HepG2 (cell line): ENCODE results near the gene SEMA5B. TPM values are rescaled to one million over a fixed set of nuclear protein-coding genes. Genes with fewer than 3 reads are reported as not detected.

Experiments used
- ATF4 ChIP-seq, 2 experiments: fragments of 450-650 bp in 1 of 2; sonication (generic) in 1 of 2; formaldehyde crosslinking; IDR thresholded peaks; 2 replicates each; pipeline versions ENCODE4 v1.5.0 to v1.8.0; 2020 to 2022; ENCODE audit warnings: mild to moderate bottlenecking in 1 of 2, missing genetic modification reagents in 1 of 2
- EHMT2 ChIP-seq: fragments of 200-600 bp; sonication (generic); IDR thresholded peaks from 2 replicates; pipeline ENCODE4 v1.7.0; 2017; ENCODE audit warnings: antibody characterized with exemption, low read depth, low read length, borderline replicate concordance
- GFI1 ChIP-seq: sonication (generic); formaldehyde crosslinking; IDR thresholded peaks from 2 replicates; pipeline ENCODE4 v1.5.0; 2020; ENCODE audit warnings: missing genetic modification reagents, mild to moderate bottlenecking, borderline replicate concordance
- GPBP1L1 ChIP-seq: sonication (generic); formaldehyde crosslinking; IDR thresholded peaks from 2 replicates; pipeline ENCODE4 v1.5.0; 2020; ENCODE audit warnings: mild to moderate bottlenecking, missing genetic modification reagents
- KAT7 ChIP-seq: IDR thresholded peaks from 2 replicates; pipeline ENCODE4 v1.6.1; 2018; ENCODE audit warnings: borderline replicate concordance, missing compliant biosample characterization
- KMT2A ChIP-seq: sonication (generic); formaldehyde crosslinking; IDR thresholded peaks from 2 replicates; pipeline ENCODE4 v1.4.0; 2020; ENCODE audit warnings: missing genetic modification reagents
- MEIS1 ChIP-seq: sonication (generic); formaldehyde crosslinking; IDR thresholded peaks from 2 replicates; pipeline ENCODE4 v1.9.0; 2021; ENCODE audit warnings: mild to moderate bottlenecking, missing genetic modification reagents, moderate library complexity, borderline replicate concordance
- MXD4 ChIP-seq: IDR thresholded peaks from 2 replicates; pipeline ENCODE4 v1.6.1; 2016; ENCODE audit warnings: mild to moderate bottlenecking, missing biosample characterization, missing genetic modification reagents
- POLR2A ChIP-seq, 2 experiments: IDR thresholded peaks; 2 replicates each; pipeline ENCODE4 v1.6.1; 2011; ENCODE audit warnings: low read depth in 2 of 2, low read length in 2 of 2, mild to moderate bottlenecking in 1 of 2, moderate library complexity in 1 of 2; ENCODE audit not compliant: insufficient read depth in 1 of 2
- PRDM10 ChIP-seq: sonication (generic); formaldehyde crosslinking; IDR thresholded peaks from 2 replicates; pipeline ENCODE4 v1.4.0; 2020; ENCODE audit warnings: low read depth, missing genetic modification reagents
- REPIN1 ChIP-seq: sonication (generic); formaldehyde crosslinking; IDR thresholded peaks from 2 replicates; pipeline ENCODE4 v1.8.0; 2022; ENCODE audit warnings: missing genetic modification reagents, low read depth, mild to moderate bottlenecking, borderline replicate concordance
- SKI ChIP-seq: fragments of 450-650 bp; IDR thresholded peaks from one replicate; pipeline ENCODE4 v1.6.1; 2018; ENCODE audit warnings: mild to moderate bottlenecking; ENCODE audit not compliant: partially characterized antibody
- SNAI1 ChIP-seq: sonication (generic); formaldehyde crosslinking; IDR thresholded peaks from 2 replicates; pipeline ENCODE4 v1.5.0; 2020; ENCODE audit warnings: mild to moderate bottlenecking, missing genetic modification reagents, borderline replicate concordance
- TBX2 ChIP-seq: sonication (generic); formaldehyde crosslinking; IDR thresholded peaks from 2 replicates; pipeline ENCODE4 v1.5.0; 2020; ENCODE audit warnings: missing genetic modification reagents, mild to moderate bottlenecking, borderline replicate concordance
- TOE1 ChIP-seq: sonication (generic); formaldehyde crosslinking; IDR thresholded peaks from 2 replicates; pipeline ENCODE4 v1.4.0; 2020; ENCODE audit warnings: mild to moderate bottlenecking, missing genetic modification reagents
- TRIM24 ChIP-seq: sonication (generic); formaldehyde crosslinking; IDR thresholded peaks from 2 replicates; pipeline ENCODE4 v1.8.0; 2022; ENCODE audit warnings: mild to moderate bottlenecking, missing genetic modification reagents
- ZNF879 ChIP-seq: sonication (generic); formaldehyde crosslinking; IDR thresholded peaks from 2 replicates; pipeline ENCODE4 v1.8.1; 2023; ENCODE audit warnings: missing genetic modification reagents
- polyA plus RNA-seq, 8 experiments: library from polyadenylated mRNA; depleted of rRNA in 3 of 8; stranded (reverse) in 7 of 8; unstranded in 1 of 8; fragments of >200 nt; fragmentation: Illumina TruSeq in 4 of 8; extraction: Trizol in 4 of 8; gene quantifications; 2 replicates each; pipeline versions ENCODE4 v1.2.1 to v1.2.3, GENCODE V29; 2011 to 2016; ENCODE audit warnings: low read depth in 4 of 8, missing spikeins in 1 of 8, mixed read lengths in 1 of 8; ENCODE audit not compliant: insufficient read depth in 1 of 8
- total RNA-seq, 5 experiments: library from RNA; depleted of rRNA; stranded (reverse); fragments of >200 nt; fragmentation: Illumina TruSeq; extraction: Trizol; gene quantifications; 2 replicates each; pipeline ENCODE4 v1.2.3, GENCODE V29; 2016; ENCODE audit warnings: low read depth in 1 of 5

Gene SEMA5B
- total and polyA plus RNA-seq, 2 of the 13 experiments (the other 11 are each of a cell fraction or from before 2014, with no cell fraction given), result not detected

DNA sequence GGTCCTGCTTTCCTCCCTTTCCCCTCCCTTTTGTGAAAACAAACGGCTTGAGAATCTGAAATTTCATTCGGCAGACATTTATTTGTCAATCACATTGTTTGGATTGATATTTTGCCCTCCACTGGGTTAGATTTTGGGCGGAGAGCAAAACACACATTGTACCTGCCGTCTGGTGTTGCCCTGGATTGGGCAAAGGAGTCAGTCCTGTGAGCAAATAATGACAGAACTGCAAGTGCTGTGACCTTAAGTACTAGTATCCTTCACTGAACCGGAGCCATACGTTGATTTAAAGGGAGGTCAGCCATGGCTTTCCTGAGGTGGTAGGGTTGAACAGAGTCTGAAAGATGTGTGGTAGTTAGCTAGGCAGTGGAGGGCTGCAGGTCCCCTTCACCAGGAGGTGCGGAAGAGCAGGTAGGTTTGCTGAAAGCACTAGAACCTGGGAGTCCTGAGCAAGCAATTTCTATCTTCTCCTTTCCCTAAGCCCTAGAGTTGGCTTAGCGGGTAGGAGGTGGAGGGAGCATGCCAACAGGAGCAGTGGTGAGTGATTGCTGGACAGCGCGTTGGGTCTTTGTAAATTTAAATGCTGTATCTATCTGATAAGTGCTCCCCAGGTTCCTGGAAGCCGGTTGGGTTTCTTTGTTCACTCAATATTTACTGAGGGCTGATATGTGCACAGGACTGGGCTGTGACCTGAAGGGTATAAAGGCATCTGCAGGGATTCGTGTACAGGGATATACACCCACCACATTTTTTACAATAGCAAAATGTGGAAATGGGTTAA lies 41.2 kb upstream of the SEMA5B start (continued):
- TF ChIP-seq KAT7, result peak; percentile 37; the same call in 1 of the 2 replicates
- no peak for TF ChIP-seq SKI
- TF ChIP-seq EHMT2, result no peak
- no peak for TF ChIP-seq GFI1 (CRISPR knock-in tag)
- TF ChIP-seq SNAI1 (CRISPR knock-in tag), result 0 out of 2 replicates have a peak, but pooled peaks have one; percentile 2
- TF ChIP-seq POLR2A (IDR thresholded peaks at IDR 0.05; ENCODE audit: insufficient read depth in 1 of 2, low read depth in 2 of 2, low read length in 2 of 2), result peak in 1 of 2 experiments; percentile 54; a peak in 2 of 4 replicates
- peak; percentile 24; the same call in 1 of the 2 replicates for TF ChIP-seq KMT2A
- TF ChIP-seq ATF4 (CRISPR knock-in tag; IDR thresholded peaks at IDR 0.05), result 0 out of 4 replicates have a peak, but pooled peaks of 1 of the 2 experiments have one; percentile 18
- TF ChIP-seq TOE1 (CRISPR knock-in tag), result no peak
- 0 out of 2 replicates have a peak, but pooled peaks have one; percentile 22 for TF ChIP-seq TBX2 (CRISPR knock-in tag)
- no peak for TF ChIP-seq MEIS1 (CRISPR knock-in tag)
- no peak for TF ChIP-seq GPBP1L1 (CRISPR knock-in tag)
- 0 out of 2 replicates have a peak, but pooled peaks have one; percentile 36 for TF ChIP-seq MXD4 (CRISPR knock-in tag)
- TF ChIP-seq PRDM10 (CRISPR knock-in tag), result 0 out of 2 replicates have a peak, but pooled peaks have one; percentile 7
- no peak for TF ChIP-seq ZNF879 (CRISPR knock-in tag)
- no peak for TF ChIP-seq TRIM24 (CRISPR knock-in tag)
- TF ChIP-seq REPIN1 (CRISPR knock-in tag), result no peak
